Activated CD4-positive, alpha-beta memory T cell treated with anti-CD3 and anti-CD28 coated beads for 36 hours (primary cell): ENCODE data around the gene ADGRG2. TPM values are rescaled to one million over a fixed set of nuclear protein-coding genes. Genes with fewer than 3 reads are reported as not detected.
"Not testable (repeated sequence)": the region's sequence is repeated elsewhere in the genome, so short reads cannot be mapped to it uniquely, and the experiment has no call there.

Experiments used
- CTCF ChIA-PET: fragments of 350-600 bp; sonication (Branson Sonifier 250); formaldehyde crosslinking; loops from one replicate; lab custom pipeline; 2021; ENCODE audit warnings: antibody characterized with exemption, inconsistent platforms; lab: Charles Lee
- POLR2A ChIA-PET: fragments of 350-600 bp; sonication (Branson Sonifier 250); formaldehyde crosslinking; loops from one replicate; lab custom pipeline; 2021; ENCODE audit warnings: antibody characterized with exemption; lab: Charles Lee
- DNase-seq: peaks from one replicate; pipeline ENCODE4 v3.0.0-alpha.2; 2020
- H3K27ac Mint-ChIP-seq: one replicate; pipeline ENCODE4 v1.8.0; 2021; ENCODE audit warnings: mixed read lengths
- H3K27me3 Mint-ChIP-seq: one replicate; pipeline ENCODE4 v1.8.0; 2021; ENCODE audit warnings: mixed read lengths
- H3K36me3 Mint-ChIP-seq: one replicate; pipeline ENCODE4 v1.8.0; 2021; ENCODE audit warnings: mixed read lengths
- H3K4me1 Mint-ChIP-seq: one replicate; pipeline ENCODE4 v1.8.0; 2021; ENCODE audit warnings: low read depth, mixed read lengths
- H3K4me3 Mint-ChIP-seq: one replicate; pipeline ENCODE4 v1.8.0; 2021; ENCODE audit warnings: mild to moderate bottlenecking, mixed read lengths
- H3K9me3 Mint-ChIP-seq: one replicate; pipeline ENCODE4 v1.8.0; 2021; ENCODE audit warnings: mixed read lengths
- intact Hi-C: fragments of 100-400 bp; cut with micrococcal nuclease; formaldehyde crosslinking; loops from one replicate; pipeline ENCODE4 v1.15.1; 2023
- total RNA-seq, 2 experiments: library from RNA; stranded (reverse); gene quantifications; one replicate each; pipeline ENCODE4 v1.2.3, GENCODE V29; 2021

Gene ADGRG2
- total RNA-seq, 2 experiments from 2014 or later = not detected

- Mint-ChIP-seq H3K36me3 (no peaks in the 10 kb centered on the region), H3K4me1 (no peaks in the 10 kb centered on the region), H3K27ac (no peak overlapping the region), H3K4me3 (no peak overlapping the region), H3K9me3 (no peaks in the 10 kb centered on the region), H3K27me3 (peaks cover 2% of the 10 kb centered on the region)
- intact Hi-C loops = no loop called here
- no peak for DNase-seq
- ChIA-PET CTCF (no interaction called here), POLR2A (no interaction called here)
These were observed 51.7 kb downstream of the ADGRG2 start for GRCh38 chrX:19070555-19070994.

DNA sequence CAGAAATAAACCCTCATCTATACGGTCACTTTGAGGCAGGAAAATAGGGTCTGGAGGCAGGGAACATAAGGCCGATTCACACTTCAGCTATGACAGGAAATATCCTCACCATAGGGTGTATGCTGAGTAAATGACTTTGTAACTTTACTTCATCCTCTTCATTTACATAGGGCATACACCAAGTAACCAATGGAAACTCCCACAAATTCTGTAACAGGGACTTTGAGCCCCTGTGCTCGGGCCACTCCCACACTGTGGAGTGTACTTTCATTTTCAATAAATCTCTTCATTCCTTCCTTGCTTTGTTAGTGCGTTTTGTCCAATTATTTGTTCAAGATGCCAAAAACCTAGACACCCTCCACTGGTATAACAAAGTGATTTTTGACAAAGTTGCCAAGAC lies 55.3 kb downstream of the ADGRG2 start:
- DNase-seq, H3K4me3 Mint-ChIP-seq, H3K27ac Mint-ChIP-seq, H3K27me3 Mint-ChIP-seq, H3K9me3 Mint-ChIP-seq, POLR2A ChIA-PET, H3K4me1 Mint-ChIP-seq, CTCF ChIA-PET, intact Hi-C loops, H3K36me3 Mint-ChIP-seq: not testable (repeated sequence)

- intact Hi-C loops = no loop called here
These were observed 56.7 kb downstream of the ADGRG2 start for GRCh38 chrX:19065535-19065934.

GRCh38 chrX:19064175-19064574 lies 58.1 kb downstream of the ADGRG2 start:
- H3K4me3 Mint-ChIP-seq = no peak overlapping the region
- no peak for DNase-seq
- H3K4me1 Mint-ChIP-seq = no peaks in the 10 kb centered on the region
- intact Hi-C loops = no loop called here
- ChIA-PET POLR2A (no interaction called here), CTCF (no interaction called here)
- H3K27me3 Mint-ChIP-seq = no peaks in the 10 kb centered on the region
- no peaks in the 10 kb centered on the region for H3K36me3 Mint-ChIP-seq
- H3K9me3 Mint-ChIP-seq = no peaks in the 10 kb centered on the region
- H3K27ac Mint-ChIP-seq = no peak overlapping the region

More at GRCh38 chrX:19065535-19065934, 56.7 kb downstream of the ADGRG2 start:
- Mint-ChIP-seq H3K27me3 (no peaks in the 10 kb centered on the region), H3K4me3 (no peak overlapping the region), H3K36me3 (no peaks in the 10 kb centered on the region), H3K9me3 (no peaks in the 10 kb centered on the region), H3K27ac (no peak overlapping the region), H3K4me1 (no peaks in the 10 kb centered on the region)
- DNase-seq = no peak
- ChIA-PET CTCF (no interaction called here), POLR2A (no interaction called here)

GRCh38 chrX:19063030-19063429 lies 59.2 kb downstream of the ADGRG2 start:
- ChIA-PET POLR2A (no interaction called here), CTCF (no interaction called here)
- Mint-ChIP-seq H3K27ac (no peak overlapping the region), H3K4me3 (no peak overlapping the region), H3K4me1 (no peaks in the 10 kb centered on the region), H3K27me3 (no peaks in the 10 kb centered on the region), H3K36me3 (no peaks in the 10 kb centered on the region), H3K9me3 (no peaks in the 10 kb centered on the region)
- intact Hi-C loops = no loop called here
- no peak for DNase-seq

DNA sequence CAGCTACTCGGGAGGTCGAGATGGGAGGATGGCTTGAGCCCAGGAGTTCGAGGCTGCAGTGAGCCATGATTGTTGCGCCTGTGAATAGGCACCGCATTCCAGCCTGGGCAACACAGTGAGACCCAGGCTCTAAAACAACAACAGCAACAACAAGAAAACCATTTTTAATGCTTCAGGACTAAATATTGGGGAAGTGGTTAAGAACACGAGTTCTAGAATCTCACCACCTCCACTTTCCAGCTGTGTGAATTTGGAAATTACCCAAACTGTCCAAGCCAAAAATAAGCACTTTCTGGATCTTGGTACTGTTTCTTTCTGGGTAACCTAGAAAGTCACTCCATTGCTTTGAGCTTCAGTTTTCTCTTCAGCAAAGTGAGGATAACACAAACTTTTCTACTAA lies 63.2 kb downstream of the ADGRG2 start:
- H3K27me3 Mint-ChIP-seq = no peaks in the 10 kb centered on the region
- intact Hi-C loops = no loop called here
- H3K27ac Mint-ChIP-seq = no peak overlapping the region
- no peaks in the 10 kb centered on the region for H3K9me3 Mint-ChIP-seq
- DNase-seq = no peak
- H3K4me3 Mint-ChIP-seq = no peak overlapping the region
- no peaks in the 10 kb centered on the region for H3K36me3 Mint-ChIP-seq
- CTCF ChIA-PET = interaction anchor here (0.7 kb wide), 1 partner anchor 1178 kb away, joined by 3 read pairs; no protein-coding TSS in a partner anchor
- no peaks in the 10 kb centered on the region for H3K4me1 Mint-ChIP-seq
- POLR2A ChIA-PET = no interaction called here

DNA sequence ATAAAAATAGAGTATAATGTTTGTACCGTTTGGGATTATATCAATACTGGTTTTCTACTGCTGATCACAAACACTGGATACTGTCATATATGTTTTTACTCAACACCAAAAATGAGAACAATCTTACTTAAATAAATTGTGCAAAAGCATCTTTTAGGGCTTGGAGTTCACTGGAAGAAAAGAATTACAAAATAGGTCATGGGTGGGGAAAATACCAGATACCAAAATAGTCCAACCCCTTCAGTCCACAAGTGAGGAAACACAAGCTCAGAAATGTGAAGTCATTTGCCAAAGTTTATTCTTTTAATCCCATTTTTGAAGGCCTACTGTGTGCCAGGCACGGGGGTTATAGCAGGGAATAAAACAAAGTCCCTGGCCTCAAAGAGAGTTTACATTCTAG lies 64.4 kb downstream of the ADGRG2 start:
- Mint-ChIP-seq H3K27me3 (no peaks in the 10 kb centered on the region), H3K9me3 (no peaks in the 10 kb centered on the region), H3K36me3 (no peaks in the 10 kb centered on the region), H3K4me3 (no peak overlapping the region), H3K4me1 (no peaks in the 10 kb centered on the region), H3K27ac (no peak overlapping the region)
- intact Hi-C loops = no loop called here
- POLR2A ChIA-PET = no interaction called here
- DNase-seq = no peak
- CTCF ChIA-PET = no interaction called here

DNA sequence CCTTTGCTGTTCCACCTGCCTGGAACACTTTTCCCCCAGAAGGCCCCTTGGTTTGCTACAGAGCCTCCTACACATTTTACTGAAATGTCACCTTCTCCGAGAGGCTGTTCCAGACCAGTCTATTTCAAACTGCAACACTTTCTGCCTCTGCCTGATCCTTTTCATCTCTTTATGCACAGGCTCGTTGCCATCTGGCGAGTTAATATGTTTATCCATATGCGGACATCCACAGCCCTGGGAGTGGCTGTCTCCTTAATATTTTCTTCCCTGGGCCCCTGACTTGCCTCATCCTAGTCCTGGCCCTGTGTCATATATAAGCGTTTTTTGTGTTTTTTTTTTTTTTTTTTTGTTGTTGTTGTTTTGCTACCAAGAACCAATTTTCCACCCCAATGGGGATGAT lies 73.2 kb downstream of the ADGRG2 start:
- Mint-ChIP-seq H3K9me3 (no peaks in the 10 kb centered on the region), H3K4me3 (no peak overlapping the region), H3K4me1 (no peaks in the 10 kb centered on the region), H3K36me3 (no peaks in the 10 kb centered on the region), H3K27ac (no peak overlapping the region), H3K27me3 (no peaks in the 10 kb centered on the region)
- DNase-seq = no peak
- intact Hi-C loops = no loop called here
- ChIA-PET POLR2A (no interaction called here), CTCF (no interaction called here)

DNA sequence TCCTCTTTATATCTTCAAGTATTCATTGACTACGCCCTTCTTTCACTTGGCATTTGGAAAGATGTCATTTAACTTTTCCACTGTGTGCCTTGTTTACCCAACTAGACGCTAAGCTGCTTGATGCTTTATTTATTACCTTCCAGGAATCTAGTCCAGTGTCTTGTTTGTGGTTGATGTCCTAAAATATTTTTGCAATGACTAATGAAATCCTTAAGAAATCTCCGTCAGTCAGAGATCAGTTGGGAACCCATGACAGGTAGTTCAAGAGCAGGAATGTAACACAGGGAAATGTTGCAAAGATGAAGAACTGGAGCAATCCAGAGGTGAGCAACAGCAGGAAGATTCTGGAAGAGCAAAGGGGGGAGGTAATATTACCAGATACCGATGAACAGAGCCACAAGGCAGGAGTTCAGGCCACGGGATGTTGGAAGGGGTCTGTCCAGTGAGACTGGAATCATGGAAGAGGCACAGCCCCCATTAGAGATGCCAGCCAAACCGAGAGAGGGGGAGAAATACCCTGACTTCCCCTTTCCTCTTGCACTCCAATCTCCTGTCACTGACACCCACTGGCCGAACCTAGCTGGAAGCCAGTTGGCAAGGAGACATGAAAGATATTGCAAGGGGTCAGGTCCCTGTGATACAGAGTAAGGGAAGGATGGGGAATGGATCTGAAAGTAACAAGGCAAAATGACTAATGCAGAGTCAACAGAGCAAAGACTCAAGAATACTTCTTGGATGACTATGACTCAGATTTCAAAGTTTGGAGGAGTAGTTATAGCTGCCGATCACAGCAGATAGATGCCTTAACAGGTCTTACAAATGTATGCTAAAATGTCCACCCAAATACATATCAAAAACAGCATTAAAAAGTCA lies 75.7 kb downstream of the ADGRG2 start:
- Mint-ChIP-seq H3K4me1 (no peaks in the 10 kb centered on the region), H3K36me3 (no peaks in the 10 kb centered on the region), H3K9me3 (no peaks in the 10 kb centered on the region), H3K27ac (no peak overlapping the region), H3K4me3 (no peak overlapping the region), H3K27me3 (no peaks in the 10 kb centered on the region)
- POLR2A ChIA-PET = no interaction called here
- intact Hi-C loops = no loop called here
- CTCF ChIA-PET = interaction anchor here (0.6 kb wide), 1 partner anchor 287 kb away, joined by 3 read pairs; no protein-coding TSS in a partner anchor
- no peak for DNase-seq

- CTCF ChIA-PET = interaction anchor here (0.5 to 1.6 kb wide), 6 partner anchors 9 to 648 kb away, joined by 3 to 12 read pairs (median 3); no protein-coding TSS in a partner anchor
- POLR2A ChIA-PET = no interaction called here
- H3K4me1 Mint-ChIP-seq = no peaks in the 10 kb centered on the region
- H3K4me3 Mint-ChIP-seq = no peak overlapping the region
- H3K27ac Mint-ChIP-seq = no peak overlapping the region
- no peaks in the 10 kb centered on the region for H3K36me3 Mint-ChIP-seq
- no peak for DNase-seq
- H3K9me3 Mint-ChIP-seq = no peaks in the 10 kb centered on the region
- intact Hi-C loops = no loop called here
- no peaks in the 10 kb centered on the region for H3K27me3 Mint-ChIP-seq
These were observed 81.9 kb downstream of the ADGRG2 start for GRCh38 chrX:19040373-19040772.

DNA sequence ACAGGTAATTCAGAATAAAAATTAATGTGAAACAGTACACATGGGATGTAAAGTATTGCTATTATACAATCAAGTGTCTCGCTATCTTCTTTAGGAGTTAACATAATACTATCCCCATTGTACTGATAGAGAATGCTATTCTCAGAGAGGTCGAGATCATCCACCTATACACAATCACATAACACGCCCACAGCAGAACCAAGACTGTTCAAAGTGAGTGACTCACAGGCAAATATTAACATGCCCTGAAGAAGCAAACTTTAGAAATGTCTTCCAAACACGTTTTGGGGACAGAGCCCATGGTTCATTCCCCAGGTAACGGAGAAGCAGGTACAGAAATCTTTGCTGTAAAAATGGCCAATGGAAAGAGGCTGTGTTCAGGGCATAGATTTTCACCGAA lies 88.2 kb downstream of the ADGRG2 start:
- H3K4me1 Mint-ChIP-seq = no peaks in the 10 kb centered on the region
- ChIA-PET CTCF (no interaction called here), POLR2A (no interaction called here)
- H3K4me3 Mint-ChIP-seq = no peak overlapping the region
- no peak for DNase-seq
- intact Hi-C loops = no loop called here
- H3K27me3 Mint-ChIP-seq = no peaks in the 10 kb centered on the region
- H3K9me3 Mint-ChIP-seq = no peaks in the 10 kb centered on the region
- H3K27ac Mint-ChIP-seq = no peak overlapping the region
- H3K36me3 Mint-ChIP-seq = no peaks in the 10 kb centered on the region

- Mint-ChIP-seq H3K27me3 (no peaks in the 10 kb centered on the region), H3K27ac (no peak overlapping the region), H3K4me3 (no peak overlapping the region), H3K9me3 (no peaks in the 10 kb centered on the region), H3K36me3 (no peaks in the 10 kb centered on the region), H3K4me1 (no peaks in the 10 kb centered on the region)
- ChIA-PET CTCF (interaction anchor here (1.4 kb wide), 1 partner anchor 9 kb away, joined by 3 read pairs; no protein-coding TSS in a partner anchor), POLR2A (no interaction called here)
- no peak for DNase-seq
- intact Hi-C loops = no loop called here
These were observed 91.5 kb downstream of the ADGRG2 start for GRCh38 chrX:19030805-19031204.

GRCh38 chrX:19028560-19028959 lies 93.7 kb downstream of the ADGRG2 start:
- POLR2A ChIA-PET = no interaction called here
- Mint-ChIP-seq H3K36me3 (no peaks in the 10 kb centered on the region), H3K4me3 (no peak overlapping the region), H3K27me3 (no peaks in the 10 kb centered on the region), H3K9me3 (no peaks in the 10 kb centered on the region), H3K27ac (no peak overlapping the region), H3K4me1 (no peaks in the 10 kb centered on the region)
- CTCF ChIA-PET = no interaction called here
- intact Hi-C loops = no loop called here
- no peak for DNase-seq
